OCI-LY1 (cell line): ENCODE measurements around the gene ARF6.
"Not testable (repeated sequence)": the region's sequence is repeated elsewhere in the genome, so short reads cannot be mapped to it uniquely, and the experiment has no call there.

ENCODE experiments used
- H2AFZ ChIP-seq: fragments of 200-600 bp; sonication (generic), shearing (Covaris generic); 2 replicates; pipeline ENCODE4 v1.6.0; 2014; ENCODE audit warnings: antibody characterized with exemption, mild to moderate bottlenecking, low read length
- H3F3A ChIP-seq: fragments of 200-600 bp; sonication (generic), shearing (Covaris generic); 2 replicates; pipeline ENCODE4 v1.6.0; 2014; ENCODE audit warnings: mild to moderate bottlenecking, antibody characterized with exemption, low read length, moderate library complexity; ENCODE audit not compliant: insufficient read depth
- H3K27ac ChIP-seq: fragments of 200-600 bp; sonication (generic); 2 replicates; pipeline ENCODE4 v1.5.1; 2014; ENCODE audit warnings: low read length, mixed run types, mild to moderate bottlenecking, low read depth; ENCODE audit not compliant: poor library complexity, severe bottlenecking
- H3K27me3 ChIP-seq: fragments of 200-600 bp; sonication (generic); 2 replicates; pipeline ENCODE4 v1.6.0; 2014; ENCODE audit warnings: antibody characterized with exemption, mild to moderate bottlenecking, low read length, moderate library complexity; ENCODE audit not compliant: insufficient read depth
- H3K36me3 ChIP-seq: fragments of 200-600 bp; sonication (generic); 2 replicates; pipeline ENCODE4 v1.6.1; 2014; ENCODE audit warnings: mild to moderate bottlenecking, antibody characterized with exemption, low read length, moderate library complexity, mixed read lengths; ENCODE audit not compliant: insufficient read depth
- H3K4me1 ChIP-seq: fragments of 200-600 bp; sonication (generic); 2 replicates; pipeline ENCODE4 v1.5.1; 2014; ENCODE audit warnings: mild to moderate bottlenecking, low read length, moderate library complexity; ENCODE audit not compliant: insufficient read depth, severe bottlenecking
- H3K4me2 ChIP-seq: fragments of 200-600 bp; sonication (generic), shearing (Covaris generic); 2 replicates; pipeline ENCODE4 v1.6.1; 2014; ENCODE audit warnings: low read length
- H3K4me3 ChIP-seq: fragments of 200-600 bp; sonication (generic); 2 replicates; pipeline ENCODE4 v1.5.1; 2014; ENCODE audit warnings: low read length, low read depth, mild to moderate bottlenecking, mixed read lengths; ENCODE audit not compliant: poor library complexity, severe bottlenecking
- H3K79me2 ChIP-seq: fragments of 200-600 bp; shearing (Covaris generic); 2 replicates; pipeline ENCODE4 v1.6.1; 2016; ENCODE audit warnings: mixed run types, low read length, mixed read lengths; ENCODE audit not compliant: insufficient read depth
- H3K9ac ChIP-seq: fragments of 200-600 bp; sonication (generic), shearing (Covaris generic); 2 replicates; pipeline ENCODE4 v1.6.1; 2014; ENCODE audit warnings: mild to moderate bottlenecking, low read length, mixed read lengths
- H3K9me2 ChIP-seq: fragments of 200-600 bp; sonication (generic), shearing (Covaris generic); 2 replicates; pipeline ENCODE4 v1.6.1; 2014; ENCODE audit warnings: low read depth, mild to moderate bottlenecking, low read length, mixed read lengths
- H3K9me3 ChIP-seq: fragments of 200-600 bp; shearing (Covaris generic); 2 replicates; pipeline ENCODE4 v1.6.1; 2014; ENCODE audit warnings: low read length, mixed read lengths
- H4K20me1 ChIP-seq: fragments of 200-600 bp; sonication (generic), shearing (Covaris generic); 2 replicates; pipeline ENCODE4 v1.6.0; 2016; ENCODE audit warnings: mild to moderate bottlenecking, low read length; ENCODE audit not compliant: insufficient read depth
- CTCF ChIP-seq: fragments of 200-600 bp; sonication (generic), shearing (Covaris generic); IDR thresholded peaks from 2 replicates; pipeline ENCODE4 v1.5.1; 2017; ENCODE audit warnings: mild to moderate bottlenecking, antibody characterized with exemption, low read length, moderate library complexity, mixed read lengths
- EZH2 ChIP-seq: fragments of 200-600 bp; sonication (generic), shearing (Covaris generic); IDR thresholded peaks from 2 replicates; pipeline ENCODE4 v1.8.0; 2017; ENCODE audit warnings: borderline replicate concordance, mixed run types, mild to moderate bottlenecking, antibody characterized with exemption, low read length, moderate library complexity, mixed read lengths

ARF6 gene

GRCh38 chr14:49870908-49871307 is 22.0 kb upstream of the ARF6 start:
- Histone ChIP-seq H3K79me2 (no peaks in the 10 kb centered on the region), H3K4me2 (no peak overlapping the region), H3K4me3 (no peak overlapping the region), H3K4me1 (peaks cover 27% of the 10 kb centered on the region), H3K27me3 (no peaks in the 10 kb centered on the region), H3K9me3 (no peaks in the 10 kb centered on the region), H3K27ac (peak overlapping the region; percentile 75), H3K9ac (no peak overlapping the region), H3K36me3 (no peaks in the 10 kb centered on the region), H2AFZ (no peak overlapping the region), H3K9me2 (no peaks in the 10 kb centered on the region), H4K20me1 (no peaks in the 10 kb centered on the region), H3F3A (no peaks in the 10 kb centered on the region)
- TF ChIP-seq CTCF = no peak
- TF ChIP-seq EZH2 = no peak

GRCh38 chr14:49873548-49873947 is 19.3 kb upstream of the ARF6 start:
- not testable (repeated sequence) for H3K9me3 ChIP-seq

GRCh38 chr14:49875640-49876198 is 17.2 kb upstream of the ARF6 start:
- no peak overlapping the region for H2AFZ ChIP-seq
- no peaks in the 10 kb centered on the region for H4K20me1 ChIP-seq
- TF ChIP-seq CTCF (no peak), EZH2 (no peak)
- H3F3A ChIP-seq = no peaks in the 10 kb centered on the region
- H3K36me3 ChIP-seq = no peaks in the 10 kb centered on the region
- no peak overlapping the region for H3K27ac ChIP-seq
- no peaks in the 10 kb centered on the region for H3K79me2 ChIP-seq
- no peaks in the 10 kb centered on the region for H3K27me3 ChIP-seq
- peaks cover 15% of the 10 kb centered on the region for H3K4me1 ChIP-seq
- H3K4me2 ChIP-seq = no peak overlapping the region
- no peaks in the 10 kb centered on the region for H3K9me3 ChIP-seq
- no peaks in the 10 kb centered on the region for H3K9me2 ChIP-seq
- no peak overlapping the region for H3K4me3 ChIP-seq
- H3K9ac ChIP-seq = no peak overlapping the region

More at GRCh38 chr14:49873548-49873947, 19.3 kb upstream of the ARF6 start:
- not testable (repeated sequence) for H3K4me2 ChIP-seq, H3K79me2 ChIP-seq, H3K4me3 ChIP-seq, H4K20me1 ChIP-seq, H2AFZ ChIP-seq, H3F3A ChIP-seq, H3K9me2 ChIP-seq, H3K27ac ChIP-seq, H3K9ac ChIP-seq, H3K36me3 ChIP-seq, H3K27me3 ChIP-seq
- H3K4me1 ChIP-seq = peaks cover 18% of the 10 kb centered on the region

- Histone ChIP-seq H3K27me3 (no peaks in the 10 kb centered on the region), H3K27ac (no peak overlapping the region), H3K36me3 (no peaks in the 10 kb centered on the region), H3K4me1 (peaks cover 15% of the 10 kb centered on the region), H3K4me2 (no peak overlapping the region), H3K9me3 (no peaks in the 10 kb centered on the region), H3K79me2 (no peaks in the 10 kb centered on the region), H2AFZ (no peak overlapping the region), H3F3A (no peaks in the 10 kb centered on the region), H3K4me3 (no peak overlapping the region), H3K9me2 (no peaks in the 10 kb centered on the region), H3K9ac (no peak overlapping the region), H4K20me1 (no peaks in the 10 kb centered on the region)
- TF ChIP-seq EZH2 (no peak), CTCF (no peak)
Observed at GRCh38 chr14:49876563-49877127, 16.2 kb upstream of the ARF6 start.
